PC-9 (cell line): ENCODE data around the gene PRKG1. TPM values are rescaled to one million over a fixed set of nuclear protein-coding genes. Genes with fewer than 3 reads are reported as not detected.

ENCODE experiments used
- BruUV-seq: library from RNA; stranded (reverse); fragments of 400-500 nt; replicated peaks from 2 replicates; lab custom pipeline; 2021; lab: Mats Ljungman, UMichigan
- CTCF ChIA-PET: fragments of 300-600 bp; sonication (Branson Sonifier 250); formaldehyde crosslinking; loops from one replicate; lab custom pipeline; 2022; ENCODE audit warnings: antibody characterized with exemption; lab: Charles Lee
- POLR2A ChIA-PET: fragments of 300-600 bp; sonication (Branson Sonifier 250); formaldehyde crosslinking; loops from one replicate; lab custom pipeline; 2022; ENCODE audit warnings: antibody characterized with exemption; ENCODE audit not compliant: unreplicated experiment; lab: Charles Lee
- DNase-seq, 2 experiments: peaks; one replicate each; pipeline versions ENCODE4 v3.0.0 to v3.0.0-alpha.2; 2015 to 2022; ENCODE audit warnings: mixed read lengths in 1 of 2
- H2AFZ ChIP-seq: fragments of 200-600 bp; sonication (generic); 2 replicates; pipeline ENCODE4 v1.8.1; 2017; ENCODE audit warnings: antibody characterized with exemption
- H3F3A ChIP-seq: fragments of 200-600 bp; sonication (generic); 2 replicates; pipeline ENCODE4 v1.8.1; 2017; ENCODE audit warnings: antibody characterized with exemption, mild to moderate bottlenecking, low read depth; ENCODE audit not compliant: insufficient read depth
- H3K27ac ChIP-seq: fragments of 200-600 bp; sonication (generic); 2 replicates; pipeline ENCODE4 v1.6.1; 2016; ENCODE audit warnings: mixed run types
- H3K27me3 ChIP-seq: fragments of 200-600 bp; sonication (generic); 2 replicates; pipeline ENCODE4 v1.6.1; 2016; ENCODE audit warnings: low read depth, mixed run types; ENCODE audit not compliant: insufficient read depth
- H3K36me3 ChIP-seq: fragments of 200-600 bp; sonication (generic); 2 replicates; pipeline ENCODE4 v1.6.1; 2016; ENCODE audit warnings: low read depth, mixed run types
- H3K4me1 ChIP-seq: fragments of 200-600 bp; sonication (generic); replicated peaks from 2 replicates; pipeline ENCODE4 v1.6.1; 2016; ENCODE audit warnings: mixed run types; ENCODE audit not compliant: insufficient read depth
- H3K4me2 ChIP-seq: fragments of 200-600 bp; sonication (generic); 2 replicates; pipeline ENCODE4 v1.6.1; 2017; ENCODE audit warnings: mixed run types
- H3K4me3 ChIP-seq: fragments of 200-600 bp; sonication (generic); 2 replicates; pipeline ENCODE4 v1.6.1; 2016; ENCODE audit warnings: mixed run types
- H3K79me2 ChIP-seq: fragments of 200-600 bp; sonication (generic); 2 replicates; pipeline ENCODE4 v1.6.1; 2017; ENCODE audit warnings: low read depth, mixed run types
- H3K9me2 ChIP-seq: fragments of 200-600 bp; sonication (generic); 2 replicates; pipeline ENCODE4 v1.8.1; 2017; ENCODE audit warnings: mild to moderate bottlenecking; ENCODE audit not compliant: insufficient read depth
- H3K9me3 ChIP-seq: fragments of 200-600 bp; sonication (generic); 2 replicates; pipeline ENCODE4 v1.8.1; 2016; ENCODE audit warnings: low read depth; ENCODE audit not compliant: insufficient read depth
- H4K20me1 ChIP-seq: fragments of 200-600 bp; sonication (generic); 2 replicates; pipeline ENCODE4 v1.8.1; 2017; ENCODE audit not compliant: insufficient read depth
- EZH2 ChIP-seq: fragments of 200-600 bp; sonication (generic); IDR thresholded peaks from 2 replicates; pipeline ENCODE4 v1.8.0; 2017; ENCODE audit warnings: antibody characterized with exemption, low read depth
- intact Hi-C: fragments of 100-400 bp; cut with micrococcal nuclease; formaldehyde crosslinking; loops from one replicate; pipeline ENCODE4 v1.10.0; 2022; ENCODE audit not compliant: unreplicated experiment
- total RNA-seq: library from RNA; stranded (reverse); gene quantifications from 2 replicates; pipeline ENCODE4 v1.2.3, GENCODE V29; 2021
- TF ChIP-seq, protein P1 (sequence below): fragments of 200-600 bp; sonication (generic); conservative IDR thresholded peaks from 2 replicates; pipeline ENCODE4 v1.6.1; 2017; ENCODE audit warnings: mixed run types, antibody characterized with exemption, mild to moderate bottlenecking, moderate library complexity

The PRKG1 gene
- total RNA-seq, 1 experiment from 2014 or later = 0.70 TPM

DNA sequence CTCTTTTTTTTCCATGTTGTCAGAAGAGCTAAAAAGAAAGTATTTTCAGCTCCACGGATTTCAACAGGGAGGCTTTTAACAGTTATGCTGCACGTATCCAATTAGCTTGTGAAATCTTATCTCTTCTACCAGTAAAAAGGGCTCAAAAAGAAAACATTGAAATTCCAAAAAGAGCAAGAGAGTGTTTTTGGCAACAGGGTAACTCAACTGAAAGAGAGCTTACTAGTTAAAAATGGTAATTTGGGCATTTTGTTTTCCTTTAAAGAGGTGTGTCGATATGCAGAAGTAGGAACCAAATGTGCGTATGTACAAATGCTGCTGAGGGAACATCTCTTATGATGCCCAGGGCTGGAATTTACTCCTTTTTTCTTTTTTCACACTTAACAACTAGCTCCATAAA lies 292.8 kb downstream of the PRKG1 start:
- intact Hi-C loops = no loop called here
- no peaks in the 10 kb centered on the region for H3K9me2 ChIP-seq
- H3K4me2 ChIP-seq = no peak overlapping the region
- H2AFZ ChIP-seq = no peak overlapping the region
- no peaks in the 10 kb centered on the region for H3K4me1 ChIP-seq
- no peaks in the 10 kb centered on the region for H3K9me3 ChIP-seq
- no peaks in the 10 kb centered on the region for H3K36me3 ChIP-seq
- H3K4me3 ChIP-seq = no peak overlapping the region
- H3K27me3 ChIP-seq = no peaks in the 10 kb centered on the region
- TF ChIP-seq, protein P1, sequence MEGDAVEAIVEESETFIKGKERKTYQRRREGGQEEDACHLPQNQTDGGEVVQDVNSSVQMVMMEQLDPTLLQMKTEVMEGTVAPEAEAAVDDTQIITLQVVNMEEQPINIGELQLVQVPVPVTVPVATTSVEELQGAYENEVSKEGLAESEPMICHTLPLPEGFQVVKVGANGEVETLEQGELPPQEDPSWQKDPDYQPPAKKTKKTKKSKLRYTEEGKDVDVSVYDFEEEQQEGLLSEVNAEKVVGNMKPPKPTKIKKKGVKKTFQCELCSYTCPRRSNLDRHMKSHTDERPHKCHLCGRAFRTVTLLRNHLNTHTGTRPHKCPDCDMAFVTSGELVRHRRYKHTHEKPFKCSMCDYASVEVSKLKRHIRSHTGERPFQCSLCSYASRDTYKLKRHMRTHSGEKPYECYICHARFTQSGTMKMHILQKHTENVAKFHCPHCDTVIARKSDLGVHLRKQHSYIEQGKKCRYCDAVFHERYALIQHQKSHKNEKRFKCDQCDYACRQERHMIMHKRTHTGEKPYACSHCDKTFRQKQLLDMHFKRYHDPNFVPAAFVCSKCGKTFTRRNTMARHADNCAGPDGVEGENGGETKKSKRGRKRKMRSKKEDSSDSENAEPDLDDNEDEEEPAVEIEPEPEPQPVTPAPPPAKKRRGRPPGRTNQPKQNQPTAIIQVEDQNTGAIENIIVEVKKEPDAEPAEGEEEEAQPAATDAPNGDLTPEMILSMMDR = no peak
- TF ChIP-seq EZH2 = no peak
- H3F3A ChIP-seq = no peaks in the 10 kb centered on the region
- CTCF ChIA-PET = interaction anchor here (1.0 kb wide), 1 partner anchor 55 kb away, joined by 3 read pairs; no protein-coding TSS in a partner anchor
- H3K27ac ChIP-seq = no peak overlapping the region
- DNase-seq = no peak
- H4K20me1 ChIP-seq = no peaks in the 10 kb centered on the region
- no TSS peak for BruUV-seq
- POLR2A ChIA-PET = no interaction called here
- H3K79me2 ChIP-seq = no peaks in the 10 kb centered on the region

DNA sequence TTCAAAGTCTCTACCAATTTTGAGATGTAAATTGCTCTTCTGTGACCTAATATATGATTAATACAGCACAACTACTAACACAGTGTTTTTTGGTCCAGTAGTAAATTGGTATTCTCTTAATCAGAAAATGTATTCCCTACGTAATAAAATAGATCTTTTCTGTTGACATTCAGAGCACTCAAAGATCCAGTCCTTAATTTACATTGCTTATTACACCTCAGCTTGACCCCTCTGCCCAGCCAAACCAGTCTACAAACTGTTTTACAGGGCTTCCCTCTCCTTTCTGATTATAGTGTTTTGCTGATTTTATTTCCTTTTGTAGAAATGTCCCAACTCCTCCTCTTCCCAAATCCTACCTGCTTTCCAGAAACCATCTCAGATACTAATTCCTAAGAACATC lies 293.4 kb downstream of the PRKG1 start:
- Histone ChIP-seq H2AFZ (no peak overlapping the region), H3K79me2 (no peaks in the 10 kb centered on the region), H3K36me3 (no peaks in the 10 kb centered on the region), H3K4me2 (no peak overlapping the region), H3K9me2 (no peaks in the 10 kb centered on the region), H3K27ac (no peak overlapping the region), H3F3A (no peaks in the 10 kb centered on the region), H3K4me3 (no peak overlapping the region), H3K4me1 (no peaks in the 10 kb centered on the region), H3K9me3 (no peaks in the 10 kb centered on the region), H4K20me1 (no peaks in the 10 kb centered on the region), H3K27me3 (no peaks in the 10 kb centered on the region)
- ChIA-PET POLR2A (no interaction called here), CTCF (interaction anchor here (1.0 kb wide), 1 partner anchor 54 kb away, joined by 3 read pairs; no protein-coding TSS in a partner anchor)
- TF ChIP-seq EZH2 = no peak
- TF ChIP-seq, protein P1 = no peak
- no peak for DNase-seq
- intact Hi-C loops = no loop called here
- no TSS peak for BruUV-seq

DNA sequence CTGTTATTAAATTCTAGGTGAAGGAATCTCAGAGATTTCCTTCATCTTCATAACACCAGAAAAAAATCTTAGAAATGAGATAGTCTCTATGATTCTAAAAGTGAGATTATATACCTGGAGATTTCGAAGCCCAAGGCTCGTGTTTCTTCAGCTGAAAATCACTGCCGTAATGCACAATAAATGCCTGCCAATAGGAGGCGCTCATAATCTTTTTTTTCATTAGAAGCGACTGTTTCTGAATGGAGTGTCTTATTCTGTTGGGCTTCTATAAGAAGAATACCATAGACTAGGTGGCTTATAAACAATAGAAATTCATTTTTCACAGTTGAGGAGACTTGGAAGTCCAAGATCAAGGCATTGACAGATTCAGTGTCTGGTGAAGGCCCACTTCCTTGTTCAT lies 294.7 kb downstream of the PRKG1 start:
- no TSS peak for BruUV-seq
- ChIA-PET CTCF (no interaction called here), POLR2A (no interaction called here)
- Histone ChIP-seq H3K4me2 (no peak overlapping the region), H3K27ac (no peak overlapping the region), H3K4me1 (no peaks in the 10 kb centered on the region), H3K79me2 (no peaks in the 10 kb centered on the region), H3K36me3 (no peaks in the 10 kb centered on the region), H3K27me3 (no peaks in the 10 kb centered on the region), H4K20me1 (no peaks in the 10 kb centered on the region), H3F3A (no peaks in the 10 kb centered on the region), H2AFZ (no peak overlapping the region), H3K4me3 (no peak overlapping the region), H3K9me2 (no peaks in the 10 kb centered on the region), H3K9me3 (no peaks in the 10 kb centered on the region)
- DNase-seq = no peak
- intact Hi-C loops = no loop called here
- TF ChIP-seq EZH2 = no peak
- TF ChIP-seq, protein P1 = no peak; the same call in 1 of the 2 replicates
